GM23248 (cell line): ENCODE results near the gene CCDC192.

Experiments
- EZH2 ChIP-seq: fragments of 200-600 bp; sonication (generic); IDR thresholded peaks from 2 replicates; pipeline ENCODE4 v1.6.1; 2018; ENCODE audit warnings: antibody characterized with exemption, mild to moderate bottlenecking; ENCODE audit not compliant: insufficient read depth, poor library complexity, severe bottlenecking
- EZH2phosphoT487 ChIP-seq: fragments of 200-600 bp; sonication (generic); IDR thresholded peaks from 2 replicates; pipeline ENCODE4 v1.6.1; 2018; ENCODE audit warnings: antibody characterized with exemption, moderate library complexity, mild to moderate bottlenecking, low read depth; ENCODE audit not compliant: insufficient read depth

DNA sequence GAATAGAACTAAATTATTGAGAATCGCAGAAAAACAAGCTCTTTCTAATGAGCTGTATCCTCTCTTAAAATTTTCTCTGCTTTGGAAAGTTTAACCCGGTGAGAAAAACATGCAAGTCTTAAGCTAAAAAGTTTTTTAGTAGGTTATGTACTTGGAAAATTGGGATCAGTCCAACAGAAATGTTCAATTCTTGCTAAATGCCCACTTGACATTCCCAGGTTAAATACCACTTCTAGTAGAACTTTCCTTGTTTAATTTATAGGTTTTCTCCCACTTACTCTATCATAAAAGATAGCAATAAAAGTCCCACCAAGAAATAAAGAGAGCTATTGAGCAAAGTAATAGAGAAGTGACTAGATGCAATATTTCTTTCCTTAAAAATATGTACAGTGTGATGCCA lies 157.1 kb downstream of the CCDC192 start:
- TF ChIP-seq EZH2phosphoT487 = no peak
- TF ChIP-seq EZH2 = no peak
